Stimulated activated CD8-positive, alpha-beta memory T cell treated with anti-CD3 and anti-CD28 coated beads, Interleukin-7, amount 100 ng/mL, for 1 hour (primary cell): ENCODE measurements around the gene NPW.

Experiments
- DNase-seq, 2 donors: peaks; one replicate each; pipeline ENCODE4 v3.0.0-alpha.2; 2020; ENCODE audit warnings: low read depth in 2 of 2

Gene NPW

GRCh38 chr16:2019518-2019920 is at the start of gene NPW:
Gene NPW (plus strand): TSS chr16:2019785.
- DNase-seq: no peak

GRCh38 chr16:1971796-1972489 is 47.6 kb upstream of the NPW start, which contains the start of gene TBL3:
Gene TBL3 (plus strand): TSS chr16:1972053. CDS start chr16:1972165, 112 bp downstream.
- peak; percentile 91 to 95 for DNase-seq

DNA sequence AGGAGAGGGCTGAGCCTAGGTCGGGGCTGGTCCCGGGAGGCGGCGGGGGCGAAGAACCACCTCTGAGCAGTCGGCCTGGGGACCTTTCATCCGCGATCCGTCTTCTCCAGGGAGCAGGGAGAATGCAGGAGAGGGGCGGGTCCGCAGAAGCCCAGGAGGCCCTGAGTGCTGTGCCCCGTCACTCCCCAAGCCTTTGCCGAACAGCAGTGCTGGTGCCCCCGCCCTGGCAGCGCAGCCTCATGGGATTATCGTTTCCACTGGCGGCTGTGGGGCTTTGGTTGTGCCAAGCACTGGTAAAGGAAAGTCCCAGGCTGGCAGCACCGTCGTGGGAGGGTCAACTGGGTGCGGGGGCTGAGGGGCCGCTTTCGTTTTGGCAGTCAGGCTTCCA is 47.1 kb upstream of the NPW start:
- no peak for DNase-seq

DNA sequence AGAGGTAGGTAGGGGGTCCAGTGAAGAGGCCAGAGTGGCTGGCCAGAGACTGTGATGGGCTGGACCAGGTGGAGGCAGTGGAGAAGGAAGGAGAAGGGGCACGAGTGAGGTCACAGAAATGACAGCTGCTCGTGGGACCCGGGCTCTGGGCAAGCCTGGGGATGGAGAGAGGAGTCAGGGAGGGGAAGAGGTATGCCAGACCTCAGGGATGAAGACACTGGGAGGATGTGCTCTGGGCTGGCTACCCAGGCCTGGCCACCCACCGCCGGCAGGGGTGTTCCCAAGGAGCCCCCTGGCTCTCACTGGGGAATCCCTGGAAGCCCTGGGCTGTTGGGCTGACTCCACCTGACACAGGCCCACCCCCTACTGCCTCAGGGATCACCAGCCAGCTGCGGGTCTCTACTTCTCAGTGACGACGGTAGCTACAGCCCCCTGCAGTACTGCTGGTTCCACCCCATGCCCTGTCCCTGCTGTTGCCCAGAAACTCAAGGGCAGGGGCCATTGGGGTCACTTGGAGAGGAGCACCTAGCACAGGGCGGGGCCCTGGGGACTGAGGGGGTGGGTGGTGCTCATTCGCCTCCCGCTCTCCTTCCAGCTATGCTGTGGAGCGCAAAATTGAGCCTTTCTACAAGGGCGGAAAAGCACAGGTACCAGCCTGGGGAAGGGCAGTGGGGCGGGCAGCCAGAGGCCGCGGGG is 46.0 kb upstream of the NPW start:
- no peak for DNase-seq

- DNase-seq: no peak
These were observed 45.2 kb upstream of the NPW start for GRCh38 chr16:1974157-1975070.

GRCh38 chr16:1975432-1976215 is 44.0 kb upstream of the NPW start:
- no peak for DNase-seq

GRCh38 chr16:1976216-1976520 is 43.4 kb upstream of the NPW start:
- DNase-seq: no peak

DNA sequence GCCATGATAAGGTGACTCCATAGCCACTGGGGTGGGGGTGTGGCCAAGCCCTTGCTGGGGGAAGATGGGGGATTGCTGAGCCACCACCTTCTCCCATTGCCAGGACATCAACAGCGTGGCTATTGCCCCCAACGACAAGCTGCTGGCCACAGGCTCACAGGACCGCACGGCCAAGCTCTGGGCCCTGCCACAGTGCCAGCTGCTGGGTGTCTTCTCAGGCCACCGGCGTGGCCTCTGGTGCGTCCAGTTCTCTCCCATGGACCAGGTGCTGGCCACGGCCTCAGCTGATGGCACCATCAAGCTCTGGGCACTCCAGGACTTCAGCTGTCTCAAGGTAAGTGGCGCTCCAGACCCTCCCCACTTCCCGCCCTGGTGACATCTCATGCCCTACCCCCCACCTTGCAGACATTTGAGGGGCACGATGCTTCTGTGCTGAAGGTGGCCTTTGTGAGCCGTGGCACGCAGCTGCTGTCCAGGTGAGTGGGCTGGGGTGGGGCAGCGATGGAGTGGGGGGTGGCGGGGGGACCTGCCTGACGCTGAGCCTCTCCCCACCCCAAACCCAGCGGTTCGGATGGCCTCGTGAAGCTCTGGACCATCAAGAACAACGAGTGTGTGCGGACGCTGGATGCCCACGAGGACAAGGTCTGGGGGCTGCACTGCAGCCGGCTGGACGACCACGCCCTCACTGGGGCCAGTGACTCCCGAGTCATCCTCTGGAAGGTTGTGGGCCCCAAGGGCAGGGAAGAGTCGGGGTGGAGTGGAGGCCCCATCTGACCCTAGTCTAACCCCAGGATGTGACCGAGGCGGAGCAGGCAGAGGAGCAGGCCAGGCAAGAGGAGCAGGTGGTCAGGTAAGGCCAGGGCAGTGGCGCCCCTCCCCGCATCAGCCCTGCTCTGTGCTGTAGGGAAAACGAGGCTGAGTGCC is 42.4 kb upstream of the NPW start:
- DNase-seq: no peak

DNA sequence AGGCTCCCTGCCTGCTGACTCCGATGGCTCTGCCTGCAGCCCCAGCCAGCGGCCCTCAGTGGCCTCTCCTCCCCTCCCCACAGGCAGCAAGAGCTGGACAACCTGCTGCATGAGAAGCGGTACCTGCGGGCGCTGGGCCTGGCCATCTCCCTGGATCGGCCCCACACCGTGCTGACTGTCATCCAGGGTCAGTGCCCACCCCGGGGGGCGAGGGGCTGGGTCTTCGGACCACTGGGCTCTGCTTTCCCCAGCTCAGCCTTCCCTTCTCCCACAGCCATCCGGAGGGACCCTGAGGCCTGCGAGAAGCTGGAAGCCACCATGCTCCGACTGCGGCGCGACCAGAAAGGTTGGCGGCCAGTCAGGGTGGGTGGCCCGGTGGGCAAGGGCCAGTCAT is 41.7 kb upstream of the NPW start:
- DNase-seq: no peak

DNA sequence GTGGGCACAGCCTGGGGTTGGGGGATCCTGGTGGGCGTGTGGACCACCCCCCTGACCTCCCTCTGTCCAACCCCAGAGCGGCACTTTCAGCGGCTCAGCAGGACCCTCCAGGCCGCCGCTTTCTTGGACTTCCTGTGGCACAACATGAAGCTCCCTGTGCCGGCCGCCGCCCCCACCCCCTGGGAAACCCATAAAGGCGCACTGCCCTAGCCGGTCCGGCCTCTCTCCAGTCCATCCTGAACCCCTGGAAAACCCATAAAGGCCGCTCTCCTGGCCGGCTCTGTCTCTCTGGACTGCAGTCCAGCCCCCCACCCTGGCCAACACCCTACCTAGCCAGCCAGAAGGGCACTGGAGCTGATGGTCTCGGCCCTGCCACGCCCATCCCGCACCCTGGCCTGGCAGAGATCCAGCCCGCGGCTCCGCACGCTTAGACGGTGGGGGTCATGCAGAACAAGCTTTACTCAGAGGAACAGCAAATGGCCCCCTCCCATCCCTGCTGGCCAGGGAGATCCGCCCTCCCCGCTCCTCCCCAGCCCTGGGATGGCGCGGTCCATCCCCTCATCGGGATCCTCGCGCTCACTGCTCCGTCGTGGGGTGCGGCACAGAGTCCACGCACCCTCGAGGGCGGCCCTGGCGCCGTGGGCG is 41.0 kb upstream of the NPW start:
- no peak for DNase-seq

GRCh38 chr16:1979271-1980029 is 40.1 kb upstream of the NPW start:
- no peak for DNase-seq

DNA sequence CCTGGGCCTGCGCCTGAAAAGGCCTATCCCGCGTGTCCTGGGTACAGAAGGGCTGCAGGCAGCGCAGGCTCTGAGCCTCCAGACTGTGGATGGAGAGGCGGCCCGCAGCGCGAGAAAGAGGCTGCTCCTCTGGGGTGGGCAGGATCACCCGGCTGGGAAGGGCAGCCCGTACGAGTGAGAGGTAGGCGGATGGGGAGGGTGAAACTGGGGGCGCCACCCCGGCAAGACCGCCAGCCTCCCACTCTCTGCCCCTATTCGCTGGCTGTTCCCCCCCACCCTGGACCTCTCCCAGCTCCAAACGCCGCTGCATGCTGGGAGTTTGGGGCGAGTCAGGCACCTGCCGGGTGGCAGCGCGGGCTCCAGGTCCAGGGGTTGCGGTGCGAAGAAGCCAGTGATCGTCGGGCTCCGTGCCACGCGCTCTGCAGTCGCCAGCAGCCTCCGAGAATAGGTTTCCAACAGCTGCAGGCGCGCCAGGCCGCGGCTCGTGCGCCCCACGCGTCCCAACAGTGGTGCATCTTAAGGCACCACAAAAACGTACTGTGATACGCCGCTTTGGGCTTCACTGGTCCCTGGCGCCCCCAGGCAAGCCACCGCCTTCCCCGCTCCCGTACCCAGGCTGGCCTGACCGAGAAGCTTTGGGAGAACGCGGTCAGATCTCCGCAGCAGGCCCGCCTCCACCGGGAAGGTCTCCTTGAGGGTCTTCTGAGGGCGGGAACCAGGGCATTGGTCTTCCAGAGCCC is 39.4 kb upstream of the NPW start:
- DNase-seq: no peak

DNA sequence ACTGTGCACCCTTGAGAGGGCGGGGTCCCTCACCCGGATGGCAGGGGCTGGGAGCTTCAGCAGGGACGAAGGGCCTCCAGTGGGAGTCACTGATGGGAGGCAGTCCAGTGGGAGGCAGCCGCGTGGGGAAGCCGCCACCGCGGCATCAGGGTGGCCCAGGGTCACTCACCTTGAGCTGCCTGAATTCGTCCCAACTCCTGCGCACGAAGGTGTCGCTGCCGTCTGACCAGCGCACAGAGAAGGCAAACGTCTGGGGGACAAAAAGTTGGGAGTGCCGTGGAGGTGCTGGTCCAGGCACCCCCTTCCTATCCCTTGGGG is 38.9 kb upstream of the NPW start:
- no peak for DNase-seq

DNA sequence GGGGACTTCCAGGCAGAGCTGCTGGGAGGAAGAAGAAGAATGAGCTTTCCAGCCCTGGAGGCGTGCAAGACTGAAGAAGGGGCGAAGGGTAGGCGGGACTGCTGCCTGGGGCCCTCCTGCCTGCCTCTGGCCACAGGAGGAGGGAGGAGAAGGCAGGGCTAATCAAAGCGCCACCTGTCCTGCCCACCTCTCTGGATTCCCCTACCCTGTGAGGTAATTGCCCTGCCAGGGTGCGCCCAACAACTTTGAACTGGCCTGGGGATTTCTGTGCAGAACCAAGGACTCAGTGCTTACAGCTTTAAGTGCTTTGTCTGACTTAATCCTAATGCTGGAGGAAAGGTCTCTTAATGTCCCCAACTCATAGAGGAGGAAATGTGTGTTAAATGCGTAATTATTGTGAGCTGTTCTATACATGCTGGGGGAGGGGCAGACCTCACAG is 38.2 kb upstream of the NPW start, which contains the start of gene NOXO1:
Gene NOXO1 (minus strand): TSS at position 72 of the 439 bp plus-strand sequence. CDS start 290 bp downstream, outside the sequence.
- no peak for DNase-seq

DNA sequence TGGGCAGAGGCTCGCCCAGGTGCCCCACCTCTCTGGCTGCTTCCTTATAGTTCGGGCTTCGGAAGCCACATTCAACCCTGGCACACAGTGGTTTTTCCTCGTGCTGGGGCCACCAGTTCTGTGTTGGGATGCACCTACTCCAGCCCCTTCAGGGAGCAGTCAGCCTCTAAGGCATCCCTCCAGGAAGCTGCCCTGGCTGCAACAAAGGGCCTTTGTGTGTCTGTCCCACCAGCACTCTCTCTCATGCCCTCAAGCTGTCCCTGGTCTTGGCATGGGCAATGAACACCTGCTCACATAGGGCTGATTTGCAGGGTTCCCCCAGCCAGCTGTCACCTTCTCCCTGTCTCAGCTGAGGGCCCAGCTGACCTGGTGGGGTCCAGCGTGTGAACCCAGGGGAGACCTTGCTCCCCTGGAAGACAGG is 37.6 kb upstream of the NPW start:
- DNase-seq: no peak

- no peak for DNase-seq
These were observed 36.5 kb upstream of the NPW start for GRCh38 chr16:1982991-1983543.

DNA sequence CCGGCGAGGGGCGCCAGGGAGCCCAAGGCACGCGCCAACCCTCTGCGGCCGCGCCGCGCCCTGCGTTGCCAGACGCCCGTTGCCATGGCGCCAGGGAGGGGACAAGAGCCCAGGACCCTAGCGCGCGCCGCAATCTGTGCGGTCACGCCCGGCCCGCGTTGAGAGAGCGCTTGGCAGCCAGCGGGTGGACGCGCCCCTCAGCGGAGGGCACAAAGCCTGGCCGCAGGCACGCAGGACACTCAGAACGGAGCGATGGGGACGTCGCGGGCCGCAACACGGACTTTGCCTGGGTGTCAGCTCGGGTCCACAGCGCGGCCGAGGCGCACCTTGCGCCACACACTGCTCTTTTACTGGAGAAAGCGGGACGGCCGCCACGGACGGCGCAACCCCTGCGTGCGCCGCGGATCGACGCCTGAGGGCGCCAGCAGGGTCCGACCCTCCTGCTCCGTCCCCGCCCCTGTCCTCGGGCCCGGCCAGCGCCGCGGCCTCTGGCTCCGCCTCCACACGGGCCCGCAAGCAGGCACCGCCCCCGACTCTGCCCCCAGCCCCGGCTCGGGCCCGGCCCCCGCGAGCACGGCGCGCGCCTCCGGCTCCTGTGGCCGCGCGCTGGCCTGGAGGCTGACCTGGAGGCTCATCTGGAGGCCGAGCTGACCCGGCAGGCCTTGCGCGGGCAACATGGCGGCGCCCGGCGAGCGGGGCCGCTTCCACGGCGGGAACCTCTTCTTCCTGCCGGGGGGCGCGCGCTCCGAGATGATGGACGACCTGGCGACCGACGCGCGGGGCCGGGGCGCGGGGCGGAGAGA is 35.8 kb upstream of the NPW start, which contains the start of gene GFER:
Gene GFER (plus strand): TSS at position 650 of the 803 bp plus-strand sequence. CDS start 26 bp downstream, at position 676.
- DNase-seq: peak; percentile 41 to 50
